GM19467 (cell line): ENCODE results near the gene MAGI3.

Experiments used
- ATAC-seq: cut with Tn5 transposase; IDR thresholded peaks from one replicate; pipeline ENCODE4 v1.9.1; 2021; ENCODE audit warnings: mild to moderate bottlenecking, moderate library complexity; ENCODE audit not compliant: unreplicated experiment

MAGI3 gene

GRCh38 chr1:113389953-113390834 lies at the start of gene MAGI3:
Gene MAGI3 (plus strand): TSS chr1:113390515. CDS start chr1:113391034, 519 bp downstream.
- ATAC-seq = peak; percentile 99

GRCh38 chr1:113353580-113353979 lies 36.7 kb upstream of the MAGI3 start:
- ATAC-seq = no peak

GRCh38 chr1:113363935-113364334 lies 26.4 kb upstream of the MAGI3 start:
- ATAC-seq = no peak

- ATAC-seq = no peak
Measured at GRCh38 chr1:113369040-113369439, 21.3 kb upstream of the MAGI3 start.

GRCh38 chr1:113369699-113370098 lies 20.6 kb upstream of the MAGI3 start:
- ATAC-seq = no peak

- no peak for ATAC-seq
Measured at GRCh38 chr1:113370868-113371267, 19.4 kb upstream of the MAGI3 start.

- ATAC-seq = no peak
Measured at GRCh38 chr1:113372546-113372945, 17.8 kb upstream of the MAGI3 start.

- no peak for ATAC-seq
Measured at GRCh38 chr1:113373644-113374043, 16.7 kb upstream of the MAGI3 start.

- ATAC-seq = no peak
Measured at GRCh38 chr1:113375878-113376277, 14.4 kb upstream of the MAGI3 start.

- no peak for ATAC-seq
Measured at GRCh38 chr1:113380075-113380474, 10.2 kb upstream of the MAGI3 start.

- no peak for ATAC-seq
Measured at GRCh38 chr1:113388017-113388620, 2.2 kb upstream of the MAGI3 start.

GRCh38 chr1:113388621-113389358 lies 1.5 kb upstream of the MAGI3 start:
- ATAC-seq = no peak

- no peak for ATAC-seq
Measured at GRCh38 chr1:113389359-113389952, 859 bp upstream of the MAGI3 start.

GRCh38 chr1:113390871-113391648 lies 745 bp downstream of the MAGI3 start:
- no peak for ATAC-seq

- ATAC-seq = no peak
Measured at GRCh38 chr1:113391649-113392271, 1.4 kb downstream of the MAGI3 start.

- no peak for ATAC-seq
Measured at GRCh38 chr1:113392541-113393128, 2.3 kb downstream of the MAGI3 start.

- no peak for ATAC-seq
Measured at GRCh38 chr1:113394043-113394862, 3.9 kb downstream of the MAGI3 start.

GRCh38 chr1:113394863-113395259 lies 4.5 kb downstream of the MAGI3 start:
- ATAC-seq = no peak

- no peak for ATAC-seq
Measured at GRCh38 chr1:113396102-113396501, 5.8 kb downstream of the MAGI3 start.
